ENCODE results near the gene ADGRB2.
A peak's percentile ranks its signal among the peaks of the same experiment; 100 is the strongest.

The ADGRB2 gene

DNA sequence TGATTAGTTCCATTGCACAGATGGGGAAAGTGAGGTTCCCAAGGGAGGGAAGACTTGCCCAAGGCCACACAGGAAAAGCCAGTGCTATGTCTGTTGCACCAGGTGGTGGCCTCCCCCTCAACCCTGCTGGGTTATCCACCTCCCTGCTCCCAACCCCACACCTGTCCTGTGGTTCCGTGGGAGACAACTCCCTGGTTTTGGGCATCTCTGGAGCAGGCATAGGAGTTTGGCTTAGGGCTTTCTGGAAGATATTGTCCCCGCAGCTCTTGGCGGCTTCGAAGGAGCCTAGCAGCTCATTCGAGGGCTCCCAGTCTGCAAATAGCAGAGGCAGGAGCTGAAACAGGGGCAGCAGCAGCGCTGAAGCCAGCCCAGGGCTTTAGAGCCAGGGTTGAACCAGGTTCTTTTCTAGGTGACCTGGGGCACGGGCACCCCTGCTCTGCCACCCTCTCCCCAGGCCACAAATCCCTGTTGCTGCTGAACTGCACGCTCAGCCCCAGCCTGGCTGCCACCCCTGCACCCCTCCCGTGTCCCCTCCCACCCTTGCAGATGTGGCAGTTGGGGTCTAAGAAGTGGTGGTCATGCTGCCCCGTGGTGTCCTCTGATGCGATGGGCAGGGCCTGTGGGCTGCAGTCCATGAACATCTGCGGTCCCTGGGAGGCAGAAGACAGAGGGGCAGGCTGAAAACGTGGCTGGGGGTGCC lies 29.6 kb upstream of the ADGRB2 start:
- DNase-seq: no peak

DNA sequence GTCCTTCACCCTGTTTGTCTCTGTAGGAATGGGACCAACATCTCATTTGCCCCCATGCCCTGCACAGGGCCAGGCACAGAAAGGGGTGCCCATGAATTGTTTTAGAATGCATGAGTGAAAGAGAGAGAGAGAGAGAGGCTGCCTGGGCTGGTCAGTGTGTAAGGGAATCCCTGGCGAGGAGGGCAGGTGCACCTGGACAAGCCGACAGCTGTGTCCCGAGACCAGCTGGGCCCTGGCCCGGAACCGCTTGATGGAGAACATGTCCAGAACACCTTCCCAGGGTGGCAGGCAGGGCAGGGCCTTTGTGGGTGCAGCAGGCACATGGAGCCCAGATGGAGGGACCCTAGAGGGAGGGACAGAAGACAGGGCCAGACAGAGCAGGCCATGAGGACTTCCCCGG lies 28.9 kb upstream of the ADGRB2 start:
- DNase-seq: no peak

DNA sequence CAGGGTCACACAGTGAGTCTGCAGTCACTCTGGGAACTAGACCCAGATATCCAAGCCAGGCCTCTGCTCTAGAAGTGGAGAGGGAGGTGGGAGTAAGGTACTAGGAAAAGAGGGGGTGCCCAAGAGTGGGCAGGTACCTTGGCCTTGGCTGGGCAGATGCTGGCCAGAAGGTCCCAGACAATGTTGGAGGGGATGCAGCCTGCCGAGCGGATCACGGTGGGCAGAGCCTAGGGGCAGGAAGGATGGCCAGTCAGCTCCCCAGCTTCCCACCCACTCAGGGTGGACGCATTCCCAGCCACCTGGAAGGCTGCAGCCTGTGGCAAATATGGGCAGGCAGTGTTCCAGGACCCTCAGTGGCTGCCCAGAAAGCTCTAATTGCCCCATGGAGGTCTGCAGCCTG lies 28.4 kb upstream of the ADGRB2 start:
- peak; percentile 2 for DNase-seq

DNA sequence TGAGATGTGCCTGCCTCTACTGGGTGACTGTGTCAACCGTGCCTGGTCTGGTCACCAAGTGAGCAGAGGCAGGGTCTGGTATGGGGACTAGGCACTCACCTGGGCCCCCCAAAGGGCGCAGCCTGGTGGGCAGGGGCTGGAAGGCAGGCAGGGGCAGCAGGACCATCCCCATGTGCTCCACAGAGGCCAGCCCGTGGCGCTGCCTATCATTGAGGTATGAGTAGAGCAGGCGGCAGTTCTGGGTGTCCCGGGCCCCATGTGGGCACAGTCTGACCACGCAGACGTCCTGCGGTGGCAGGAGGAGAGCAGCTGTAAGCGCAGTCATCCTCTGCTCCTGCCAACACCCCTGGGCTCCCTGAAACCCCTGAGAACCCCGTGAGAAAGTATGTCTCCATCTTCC lies 28.0 kb upstream of the ADGRB2 start:
- peak; percentile 5 for DNase-seq

DNA sequence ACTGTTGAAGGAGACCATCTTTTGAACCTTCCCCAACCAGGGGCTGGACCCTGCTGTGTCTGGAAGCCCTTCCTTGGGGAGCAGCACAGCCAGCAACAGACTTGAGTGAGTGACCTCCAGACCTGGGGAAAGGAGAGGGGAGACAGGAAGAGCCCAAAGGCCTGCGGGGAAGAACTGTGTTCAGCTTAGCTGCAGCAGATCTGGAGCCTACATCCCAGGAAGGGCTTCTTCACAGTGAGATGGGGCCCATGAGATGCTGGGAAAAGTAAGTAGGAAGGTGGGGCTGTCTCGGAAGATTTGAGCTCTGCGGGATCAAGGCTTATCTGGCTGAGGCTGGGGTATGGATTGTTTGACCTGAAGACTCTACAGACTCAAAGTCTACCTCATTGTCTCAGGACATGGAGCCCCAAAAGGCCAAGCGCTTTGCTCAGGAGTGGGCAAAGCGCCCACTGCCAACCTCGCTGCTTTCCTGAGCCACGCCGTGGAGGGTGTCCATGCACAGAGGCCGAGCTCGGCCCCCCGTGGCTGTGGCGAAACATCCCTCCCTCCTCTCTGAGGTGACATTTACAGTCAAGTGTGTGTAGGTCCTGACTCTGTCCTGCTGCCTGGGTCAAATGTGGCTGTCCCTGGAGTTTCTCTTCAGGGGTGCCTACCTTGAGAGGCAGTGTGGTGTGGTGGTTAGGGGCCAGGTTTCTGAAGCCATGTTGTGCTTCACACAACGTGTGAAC lies 27.2 kb upstream of the ADGRB2 start:
- DNase-seq: peak; percentile 7

DNA sequence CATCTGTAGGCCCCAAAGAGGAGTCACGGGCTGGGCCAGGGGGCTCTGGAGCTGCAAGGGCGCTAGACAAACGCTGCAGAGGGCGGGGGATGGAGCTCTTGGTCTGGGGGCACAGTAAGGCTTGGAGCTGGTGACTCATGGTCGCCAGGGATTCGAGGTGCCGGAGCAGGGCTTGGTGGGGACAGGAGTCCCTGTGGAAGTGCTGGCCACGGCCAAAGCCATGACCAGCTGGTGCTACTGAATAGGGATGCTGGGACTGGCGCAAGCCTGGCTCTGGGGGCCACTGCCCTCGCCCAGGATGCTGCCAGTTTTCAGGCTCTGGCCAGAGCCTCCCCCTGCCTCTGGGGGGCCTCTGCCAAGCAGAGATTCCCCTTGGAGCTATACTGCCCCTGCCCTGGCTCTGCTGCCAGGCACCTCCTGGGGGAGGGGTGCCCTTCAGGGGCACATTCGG lies 26.5 kb upstream of the ADGRB2 start:
- peak; percentile 7 for DNase-seq

DNA sequence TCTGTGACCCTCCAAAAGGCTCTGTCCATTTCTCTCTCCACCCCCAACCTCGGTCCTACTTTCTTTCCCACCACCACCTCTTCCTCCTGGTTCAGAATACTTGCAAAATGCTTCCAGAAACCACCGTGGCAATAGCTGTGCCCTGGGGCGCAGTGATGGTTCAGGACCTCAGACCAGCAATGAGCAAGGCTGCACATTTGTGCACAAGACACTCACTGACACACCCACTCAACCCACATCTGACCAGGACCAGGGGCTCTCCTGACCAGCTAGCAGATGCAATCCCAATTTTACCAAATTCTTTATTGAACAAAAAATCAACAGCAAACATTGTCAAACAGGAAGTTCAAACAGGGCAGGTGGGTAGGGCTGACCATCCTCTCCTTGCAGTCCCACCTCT lies 26.0 kb upstream of the ADGRB2 start:
- no peak for DNase-seq

DNA sequence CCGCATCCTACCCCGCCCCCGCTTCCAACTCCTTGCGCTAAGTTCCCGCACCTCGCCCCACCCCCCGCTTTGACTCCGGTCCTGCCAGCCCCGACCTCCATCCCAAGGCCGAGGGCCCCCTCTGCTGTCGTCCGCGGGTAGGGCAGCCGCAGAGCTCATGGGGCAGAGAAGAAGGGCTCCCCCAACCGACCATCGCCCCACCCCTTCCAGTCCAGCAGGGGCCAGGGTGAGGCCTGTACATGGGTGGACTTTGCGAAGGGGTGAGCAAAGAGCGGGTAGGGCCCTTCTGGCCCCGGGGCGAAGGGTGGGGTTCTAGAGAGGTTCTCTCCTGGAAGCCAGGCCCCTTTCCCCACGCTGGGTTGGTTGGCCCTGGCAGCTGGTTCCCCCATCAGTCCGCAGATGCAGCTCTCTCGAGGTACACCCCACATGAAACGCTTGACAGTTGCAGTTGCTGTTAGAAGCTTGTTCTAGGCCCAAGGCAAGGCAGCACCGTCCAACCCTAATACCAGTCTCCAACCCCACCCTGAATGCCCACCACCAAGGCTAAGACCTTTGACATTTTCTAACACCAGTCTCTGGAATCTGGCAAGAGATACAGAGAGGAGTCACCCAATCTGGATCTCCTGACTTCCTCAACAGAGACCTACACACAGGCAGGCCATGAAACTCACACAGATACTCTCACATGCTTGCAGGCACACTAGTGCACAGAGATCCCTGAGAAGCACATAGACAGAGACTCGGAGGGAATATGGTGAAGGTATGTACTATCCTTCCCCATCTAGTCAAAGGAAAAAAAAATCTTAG lies 25.3 kb upstream of the ADGRB2 start:
- DNase-seq: peak; percentile 98

DNA sequence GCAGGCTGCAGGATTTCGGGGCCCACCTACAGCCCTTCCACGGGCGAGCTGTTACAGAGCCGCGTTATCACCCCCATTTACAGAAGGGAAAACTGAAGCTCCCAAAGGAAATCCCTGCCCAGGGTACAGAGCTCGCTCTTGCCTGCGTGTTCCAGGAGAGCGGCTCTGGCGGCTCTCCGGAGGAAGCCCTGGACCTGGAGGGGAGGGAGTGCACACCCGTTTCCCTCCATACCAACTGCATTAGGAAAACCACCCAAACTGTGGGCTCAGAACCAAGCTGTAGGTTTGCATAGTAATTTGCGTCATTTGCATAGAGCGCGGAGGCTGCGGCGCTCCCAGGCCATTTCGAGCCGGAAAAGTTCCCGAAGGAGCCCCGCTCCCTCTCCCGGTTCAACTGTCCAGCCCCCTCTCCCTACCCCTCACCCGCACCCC lies 24.7 kb upstream of the ADGRB2 start:
- no peak for DNase-seq

DNA sequence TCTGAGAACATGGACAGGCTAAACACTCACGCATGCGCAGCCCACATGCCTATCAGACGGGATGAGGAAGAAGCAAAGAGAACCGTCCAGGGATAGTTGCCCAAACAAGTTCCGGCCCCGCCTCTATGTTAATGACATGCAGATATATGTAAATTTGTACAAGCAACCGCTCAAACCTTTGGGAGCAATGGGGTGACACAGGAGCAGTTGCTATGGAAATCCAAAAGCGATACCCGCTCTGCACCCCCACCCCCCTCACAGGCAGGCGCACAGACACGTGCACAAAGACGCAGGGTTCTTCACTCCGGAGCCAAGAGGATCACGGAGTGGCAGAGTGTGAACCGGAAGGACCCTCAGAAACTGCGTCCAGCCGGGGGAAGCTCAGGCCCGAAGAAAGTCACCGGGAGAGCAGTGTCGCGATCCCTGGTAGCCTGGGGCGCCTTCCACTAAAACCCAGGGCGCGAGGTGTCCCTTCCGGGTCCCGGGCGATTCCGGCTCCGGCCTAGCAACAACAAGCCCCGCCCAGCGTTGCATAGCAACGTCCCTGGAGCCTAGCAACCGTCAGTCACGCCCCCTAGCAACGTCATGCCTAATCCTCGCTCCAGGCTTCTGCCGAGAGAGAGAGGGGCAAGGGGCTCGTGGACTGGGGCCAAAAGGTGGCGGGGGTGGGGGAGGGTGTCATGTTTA lies 24.1 kb upstream of the ADGRB2 start:
- peak; percentile 89 for DNase-seq

DNA sequence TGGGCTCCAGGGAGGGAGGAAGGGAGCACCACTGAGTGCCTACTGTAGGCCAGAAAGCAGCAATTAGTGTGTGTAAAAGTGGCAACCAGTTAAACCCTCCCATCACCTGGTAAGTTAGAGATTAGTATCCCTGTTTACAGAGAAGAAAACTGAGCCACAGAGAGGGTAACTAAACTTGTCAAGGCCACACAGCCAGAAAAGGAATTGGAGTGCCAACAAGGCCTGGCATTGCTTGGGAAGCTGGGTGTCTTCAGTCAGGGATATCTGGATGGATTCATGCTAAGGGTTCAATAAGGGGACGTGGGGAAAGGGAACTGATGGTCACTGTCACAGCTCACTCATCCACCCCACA lies 23.6 kb upstream of the ADGRB2 start:
- peak; percentile 2 for DNase-seq

DNA sequence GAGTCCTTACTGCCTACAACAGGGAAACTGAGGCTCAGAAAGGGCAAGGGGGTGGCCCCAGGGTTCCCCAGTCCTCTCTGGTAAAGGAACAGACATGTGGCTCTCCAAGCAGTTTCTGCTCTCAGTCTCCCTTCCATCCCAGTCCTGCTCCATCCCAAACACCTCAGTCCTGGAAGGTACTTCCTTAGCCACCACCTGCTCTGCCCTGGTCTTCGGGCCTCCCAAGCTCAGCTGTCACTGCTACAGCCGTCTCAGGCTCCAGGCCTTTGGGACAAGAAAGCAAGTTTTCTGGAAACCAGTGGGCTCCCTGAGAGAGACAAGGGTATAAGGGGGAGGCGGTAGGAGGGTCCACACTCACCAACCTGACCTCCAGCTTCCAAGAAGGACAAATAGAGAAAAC lies 23.1 kb upstream of the ADGRB2 start:
- peak; percentile 5 for DNase-seq

DNA sequence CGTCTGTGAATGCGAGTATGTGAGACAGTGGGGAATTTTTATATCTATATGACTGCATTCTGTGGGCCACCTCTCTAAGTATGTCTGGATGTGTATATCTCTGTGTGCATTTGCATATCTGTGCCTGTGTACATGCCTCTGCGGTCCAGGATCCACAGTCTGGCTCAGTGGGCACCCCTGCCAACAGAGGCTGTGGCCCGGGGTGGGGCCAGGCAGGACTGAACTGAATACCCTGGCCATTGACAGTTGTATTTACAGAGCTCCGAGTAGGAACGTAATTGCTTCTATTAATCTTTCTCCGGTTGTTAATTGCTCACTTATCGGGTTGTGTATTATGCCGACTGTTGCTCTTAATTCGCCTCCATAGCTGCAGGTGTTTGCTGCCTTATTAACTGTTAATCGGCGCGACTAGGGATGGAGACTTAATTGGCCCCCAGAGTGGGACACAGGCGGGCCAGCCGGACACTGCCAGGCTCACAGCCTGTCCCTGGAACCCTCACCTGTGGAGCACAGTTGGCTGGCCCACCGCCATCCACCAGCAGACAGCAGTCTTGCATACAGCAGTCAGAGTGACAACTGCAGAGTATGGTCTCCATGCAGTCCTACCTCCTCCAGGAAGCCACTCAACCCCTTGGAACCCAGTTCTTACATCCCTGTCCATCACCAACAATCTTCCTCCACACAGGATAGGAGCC lies 22.4 kb upstream of the ADGRB2 start:
- DNase-seq: peak; percentile 3

DNA sequence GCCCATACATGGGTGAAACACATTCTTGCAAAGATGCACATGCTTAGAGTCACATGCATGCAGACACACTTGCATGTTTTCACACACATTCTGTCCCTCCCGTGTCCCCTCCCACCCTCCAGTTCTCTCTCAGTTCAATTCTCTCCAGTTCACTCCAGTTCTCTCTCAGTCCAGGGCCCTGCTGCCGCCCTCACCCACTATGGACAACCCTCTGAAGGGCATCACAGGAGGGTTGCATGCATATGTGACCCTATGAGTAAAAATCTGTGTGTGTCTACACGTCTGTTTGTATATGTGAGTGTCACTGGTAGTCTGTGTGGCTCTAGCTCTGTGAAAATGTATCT lies 21.8 kb upstream of the ADGRB2 start:
- no peak for DNase-seq

DNA sequence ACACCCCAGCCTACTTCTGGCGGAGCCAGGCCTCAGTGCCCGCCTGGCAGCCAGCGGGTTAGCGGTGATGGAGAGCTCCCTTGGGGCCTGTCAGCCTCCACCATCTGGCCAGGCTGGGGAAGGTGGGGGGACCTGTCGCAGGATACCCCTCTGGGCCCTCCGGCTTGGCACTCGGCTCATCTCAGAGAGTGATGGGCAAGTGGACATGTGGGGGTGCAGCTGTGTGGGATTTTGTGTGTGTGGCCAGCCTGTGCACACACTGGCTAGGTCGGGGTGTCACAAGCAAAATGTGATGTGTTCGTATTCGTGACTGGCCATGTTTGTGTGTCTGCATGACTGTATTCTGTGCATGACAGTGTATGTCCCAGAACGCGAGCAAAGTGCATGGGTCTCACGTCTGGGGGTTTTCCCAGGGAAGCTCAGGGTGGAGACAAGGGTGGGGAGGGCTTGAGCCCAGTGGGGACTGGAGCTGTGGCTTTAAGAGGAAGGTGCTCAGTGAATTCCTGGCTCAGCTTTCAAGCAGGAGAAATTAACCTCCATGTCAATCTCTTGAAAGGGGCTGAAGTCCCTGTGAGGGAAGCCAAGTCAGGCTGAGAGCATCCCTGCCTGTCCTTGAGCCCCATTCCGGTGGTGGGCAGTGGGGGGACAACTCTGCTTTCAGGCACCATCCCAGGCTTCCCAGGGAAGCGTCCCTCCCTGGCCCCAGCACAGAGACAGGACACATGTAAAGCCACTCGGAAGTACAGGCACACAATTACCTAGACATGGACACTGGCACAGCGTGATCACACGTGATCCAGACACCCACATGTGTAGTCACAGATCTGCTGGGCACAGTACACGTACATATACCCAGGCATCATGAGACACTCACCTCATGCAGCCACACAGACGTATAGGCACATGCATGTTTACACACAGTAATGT lies 21.1 kb upstream of the ADGRB2 start:
- DNase-seq: no peak

DNA sequence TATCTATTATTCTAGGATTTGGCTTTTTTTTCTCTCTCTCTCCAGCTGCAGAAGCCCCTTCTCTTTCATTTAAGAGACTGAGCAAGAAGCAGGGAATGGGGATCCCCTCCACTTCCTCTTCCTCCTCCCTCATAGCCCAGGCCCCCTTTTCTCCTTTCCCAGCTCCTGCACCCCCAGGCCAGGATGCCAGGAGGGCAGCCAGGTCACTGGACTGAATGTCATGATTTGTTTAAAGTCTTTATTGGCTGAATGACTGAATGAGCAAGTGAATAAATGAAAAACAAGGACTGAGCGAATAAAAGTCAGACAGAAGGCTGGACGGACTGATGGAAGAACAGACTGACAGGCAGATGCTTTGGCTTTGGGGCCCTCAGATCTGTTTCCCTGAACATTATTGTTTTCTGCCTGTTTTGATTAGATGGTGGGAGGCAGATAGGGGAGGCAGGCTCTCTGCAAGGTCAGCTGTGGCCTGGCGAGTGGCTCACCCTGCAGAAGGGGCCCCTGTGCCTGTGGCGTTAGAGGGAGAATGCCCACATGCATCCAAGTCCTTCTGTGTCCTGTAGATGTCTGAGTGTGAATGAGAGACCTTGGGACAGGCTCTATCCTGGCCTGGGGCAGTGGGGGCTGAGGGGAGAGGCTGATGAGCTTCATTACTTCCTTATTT lies 20.3 kb upstream of the ADGRB2 start:
- no peak for DNase-seq

DNA sequence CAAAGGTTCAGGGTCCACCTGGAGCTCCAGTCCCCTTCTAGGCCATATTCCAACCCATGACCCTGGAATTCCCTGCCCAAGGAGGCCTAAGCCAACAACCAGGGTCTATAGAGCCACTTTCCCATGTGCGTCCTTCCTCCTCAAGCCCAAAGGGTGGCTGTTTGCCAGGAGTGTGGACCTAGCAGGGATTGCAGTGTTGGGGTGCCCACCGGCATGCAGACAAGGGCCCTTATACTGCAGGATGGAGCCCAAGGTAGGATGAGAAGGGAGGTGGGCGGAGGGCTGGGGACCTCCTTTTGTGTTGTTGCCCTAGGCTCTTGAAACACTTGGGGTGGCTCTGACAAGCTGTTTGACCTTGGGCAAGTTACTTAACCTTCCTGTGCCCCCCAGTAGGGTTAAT lies 19.7 kb upstream of the ADGRB2 start:
- peak; percentile 1 for DNase-seq

DNA sequence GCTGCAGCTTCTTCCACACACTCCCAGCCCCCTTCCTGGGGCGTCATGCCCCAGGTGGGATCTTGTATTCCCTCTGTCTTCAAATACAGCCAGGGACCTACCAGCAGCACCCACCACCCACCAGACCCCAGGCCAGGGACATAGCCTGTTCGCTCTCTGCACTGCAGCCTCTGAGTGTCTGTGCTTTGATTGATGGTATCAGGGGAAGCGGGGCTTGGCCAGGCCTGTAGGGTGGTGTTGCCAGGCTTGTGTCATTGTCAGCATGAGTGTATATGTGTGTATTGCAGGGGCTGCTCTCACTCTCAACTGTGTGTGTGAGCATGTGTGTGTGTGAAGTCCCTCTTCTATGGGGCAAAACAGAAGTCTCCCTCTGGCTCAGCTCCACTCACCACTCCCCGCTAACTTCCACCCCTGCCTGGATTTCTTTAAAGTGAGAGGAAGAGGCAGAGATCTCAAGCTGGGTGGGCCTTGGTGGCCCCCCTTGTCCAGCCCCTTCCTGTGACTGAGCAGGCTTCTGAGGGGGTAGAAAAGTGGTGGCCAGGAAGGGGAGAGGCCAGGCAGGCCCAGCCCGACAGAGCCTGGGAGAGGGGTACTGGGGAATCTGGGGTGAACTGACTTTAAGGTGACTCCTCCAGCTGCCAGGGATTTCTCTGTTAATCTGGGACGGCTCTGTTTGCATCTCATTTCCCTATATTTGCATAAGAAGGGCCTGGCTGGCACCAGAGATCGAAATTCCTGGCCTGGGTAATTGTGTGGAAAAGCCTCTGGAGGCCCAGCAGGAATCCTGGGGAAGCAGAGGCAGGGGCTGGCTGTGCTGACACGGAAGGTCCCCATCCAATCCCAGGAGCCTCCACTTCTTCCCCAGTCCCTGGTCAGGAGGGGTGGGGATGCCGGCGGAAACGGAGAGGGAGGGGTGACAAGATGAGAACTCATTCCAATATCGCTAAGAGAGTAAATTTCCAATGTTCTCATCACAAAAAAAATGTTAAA lies 18.6 kb upstream of the ADGRB2 start:
- no peak for DNase-seq

DNA sequence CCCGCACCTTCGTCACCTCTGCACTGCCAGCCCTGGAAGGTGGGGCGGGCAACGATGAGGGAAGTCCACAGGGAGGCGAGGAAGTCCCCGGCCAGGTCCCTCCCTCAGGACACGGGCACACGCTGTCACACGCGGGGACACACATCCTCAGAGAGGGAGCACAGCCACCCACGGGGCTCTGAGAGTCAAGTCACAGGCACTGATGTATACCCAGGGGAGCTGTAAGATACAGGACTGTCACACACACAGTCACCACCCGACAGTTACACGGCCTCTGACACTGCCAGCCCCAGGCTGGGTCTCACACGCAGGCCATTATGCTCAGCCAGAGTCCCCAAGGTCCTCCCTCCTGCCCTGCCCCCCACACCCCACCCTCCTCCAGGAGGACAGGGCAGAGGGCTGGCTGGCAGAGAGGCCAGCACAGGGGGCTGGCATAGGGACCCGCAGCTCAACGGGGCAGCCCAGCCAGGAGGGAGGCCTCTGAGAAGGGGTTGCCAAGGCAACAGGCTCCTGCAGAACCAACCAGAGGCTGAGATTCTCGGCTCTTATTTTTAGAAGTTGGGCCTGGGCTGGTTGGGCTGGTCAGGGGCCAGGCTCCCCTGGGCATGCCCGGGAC lies 17.7 kb upstream of the ADGRB2 start:
- DNase-seq: no peak
